Esophagus squamous epithelium (tissue), 4 donors: ENCODE results near the gene FBLIM1.
A peak's percentile ranks its signal among the peaks of the same experiment; 100 is the strongest.

Source experiments
- CTCF ChIP-seq, 6 experiments: fragments of 450-650 bp in 4 of 6; fragments of 200-600 bp in 2 of 6; sonication (generic) in 2 of 6; IDR thresholded peaks; one replicate each; pipeline ENCODE4 v1.5.1; 2016 to 2019; ENCODE audit warnings: antibody characterized with exemption in 6 of 6, mild to moderate bottlenecking in 4 of 6, moderate library complexity in 4 of 6
- POLR2A ChIP-seq, 4 donors: fragments of 450-650 bp; IDR thresholded peaks; one replicate each; pipeline ENCODE4 v1.6.1; 2017; ENCODE audit warnings: antibody characterized with exemption in 4 of 4, mild to moderate bottlenecking in 4 of 4, moderate library complexity in 3 of 4

- TF ChIP-seq CTCF (IDR thresholded peaks at IDR 0.05) (peak in 1 of 6 experiments; percentile 6), POLR2A (IDR thresholded peaks at IDR 0.05) (no peak)
Measured at GRCh38 chr1:15739745-15740144, 18.9 kb upstream of the FBLIM1 start.
